GM23338 (cell line): ENCODE data around the gene SLX9.

Experiments
- CREB1 ChIP-seq: fragments of 250-450 bp; sonication (Bioruptor Pico); IDR thresholded peaks from 2 replicates; pipeline ENCODE4 v1.5.0; 2020; ENCODE audit warnings: low read depth, mild to moderate bottlenecking, moderate library complexity
- ETS1 ChIP-seq: IDR thresholded peaks from 2 replicates; pipeline ENCODE4 v1.6.1; 2016; ENCODE audit warnings: antibody characterized with exemption
- EZH2 ChIP-seq: fragments of 200-600 bp; sonication (generic); IDR thresholded peaks from one replicate; pipeline ENCODE4 v1.8.0; 2017; ENCODE audit warnings: antibody characterized with exemption, mild to moderate bottlenecking, low read depth; ENCODE audit not compliant: unreplicated experiment
- EZH2phosphoT487 ChIP-seq: fragments of 200-600 bp; sonication (generic); IDR thresholded peaks from one replicate; pipeline ENCODE4 v1.8.1; 2018; ENCODE audit warnings: antibody characterized with exemption; ENCODE audit not compliant: unreplicated experiment
- JUNB ChIP-seq: IDR thresholded peaks from one replicate; pipeline ENCODE4 v1.6.1; 2016; ENCODE audit warnings: antibody characterized with exemption; ENCODE audit not compliant: unreplicated experiment
- POLR2AphosphoS5 ChIP-seq: IDR thresholded peaks from 2 replicates; pipeline ENCODE4 v1.6.1; 2016; ENCODE audit warnings: antibody characterized with exemption, low read depth
- ZNF331 ChIP-seq: fragments of 250-450 bp; sonication (Bioruptor Pico); IDR thresholded peaks from 2 replicates; pipeline ENCODE4 v1.5.0; 2020; ENCODE audit warnings: low read depth, mild to moderate bottlenecking, moderate library complexity
- TF ChIP-seq, protein P1 (sequence below), 2 experiments: fragments of 200-600 bp in 1 of 2; sonication (generic) in 1 of 2; conservative IDR thresholded peaks; 2 replicates each; pipeline versions ENCODE4 v1.5.1 to v1.6.1; 2016 to 2017; ENCODE audit warnings: antibody characterized with exemption in 2 of 2, low read depth in 2 of 2, mild to moderate bottlenecking in 2 of 2, moderate library complexity in 1 of 2
- TF ChIP-seq, protein P2 (sequence below): IDR thresholded peaks from one replicate; pipeline ENCODE4 v1.6.1; 2018; ENCODE audit warnings: antibody characterized with exemption; ENCODE audit not compliant: unreplicated experiment

- TF ChIP-seq, protein P1, sequence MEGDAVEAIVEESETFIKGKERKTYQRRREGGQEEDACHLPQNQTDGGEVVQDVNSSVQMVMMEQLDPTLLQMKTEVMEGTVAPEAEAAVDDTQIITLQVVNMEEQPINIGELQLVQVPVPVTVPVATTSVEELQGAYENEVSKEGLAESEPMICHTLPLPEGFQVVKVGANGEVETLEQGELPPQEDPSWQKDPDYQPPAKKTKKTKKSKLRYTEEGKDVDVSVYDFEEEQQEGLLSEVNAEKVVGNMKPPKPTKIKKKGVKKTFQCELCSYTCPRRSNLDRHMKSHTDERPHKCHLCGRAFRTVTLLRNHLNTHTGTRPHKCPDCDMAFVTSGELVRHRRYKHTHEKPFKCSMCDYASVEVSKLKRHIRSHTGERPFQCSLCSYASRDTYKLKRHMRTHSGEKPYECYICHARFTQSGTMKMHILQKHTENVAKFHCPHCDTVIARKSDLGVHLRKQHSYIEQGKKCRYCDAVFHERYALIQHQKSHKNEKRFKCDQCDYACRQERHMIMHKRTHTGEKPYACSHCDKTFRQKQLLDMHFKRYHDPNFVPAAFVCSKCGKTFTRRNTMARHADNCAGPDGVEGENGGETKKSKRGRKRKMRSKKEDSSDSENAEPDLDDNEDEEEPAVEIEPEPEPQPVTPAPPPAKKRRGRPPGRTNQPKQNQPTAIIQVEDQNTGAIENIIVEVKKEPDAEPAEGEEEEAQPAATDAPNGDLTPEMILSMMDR (conservative IDR thresholded peaks at IDR 0.05; ENCODE audit: low read depth in 2 of 2), result no peak
- no peak for TF ChIP-seq EZH2
- TF ChIP-seq ZNF331, result no peak
- TF ChIP-seq POLR2AphosphoS5, result no peak
- TF ChIP-seq, protein P2, sequence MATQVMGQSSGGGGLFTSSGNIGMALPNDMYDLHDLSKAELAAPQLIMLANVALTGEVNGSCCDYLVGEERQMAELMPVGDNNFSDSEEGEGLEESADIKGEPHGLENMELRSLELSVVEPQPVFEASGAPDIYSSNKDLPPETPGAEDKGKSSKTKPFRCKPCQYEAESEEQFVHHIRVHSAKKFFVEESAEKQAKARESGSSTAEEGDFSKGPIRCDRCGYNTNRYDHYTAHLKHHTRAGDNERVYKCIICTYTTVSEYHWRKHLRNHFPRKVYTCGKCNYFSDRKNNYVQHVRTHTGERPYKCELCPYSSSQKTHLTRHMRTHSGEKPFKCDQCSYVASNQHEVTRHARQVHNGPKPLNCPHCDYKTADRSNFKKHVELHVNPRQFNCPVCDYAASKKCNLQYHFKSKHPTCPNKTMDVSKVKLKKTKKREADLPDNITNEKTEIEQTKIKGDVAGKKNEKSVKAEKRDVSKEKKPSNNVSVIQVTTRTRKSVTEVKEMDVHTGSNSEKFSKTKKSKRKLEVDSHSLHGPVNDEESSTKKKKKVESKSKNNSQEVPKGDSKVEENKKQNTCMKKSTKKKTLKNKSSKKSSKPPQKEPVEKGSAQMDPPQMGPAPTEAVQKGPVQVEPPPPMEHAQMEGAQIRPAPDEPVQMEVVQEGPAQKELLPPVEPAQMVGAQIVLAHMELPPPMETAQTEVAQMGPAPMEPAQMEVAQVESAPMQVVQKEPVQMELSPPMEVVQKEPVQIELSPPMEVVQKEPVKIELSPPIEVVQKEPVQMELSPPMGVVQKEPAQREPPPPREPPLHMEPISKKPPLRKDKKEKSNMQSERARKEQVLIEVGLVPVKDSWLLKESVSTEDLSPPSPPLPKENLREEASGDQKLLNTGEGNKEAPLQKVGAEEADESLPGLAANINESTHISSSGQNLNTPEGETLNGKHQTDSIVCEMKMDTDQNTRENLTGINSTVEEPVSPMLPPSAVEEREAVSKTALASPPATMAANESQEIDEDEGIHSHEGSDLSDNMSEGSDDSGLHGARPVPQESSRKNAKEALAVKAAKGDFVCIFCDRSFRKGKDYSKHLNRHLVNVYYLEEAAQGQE, result no peak
- TF ChIP-seq ETS1, result no peak
- no peak for TF ChIP-seq JUNB
- TF ChIP-seq EZH2phosphoT487, result no peak
- no peak for TF ChIP-seq CREB1 (CRISPR knock-in tag)
These were observed 82.9 kb downstream of the SLX9 start for GRCh38 chr21:45022736-45023135.
